GM12892 (cell line): ENCODE data around the gene SGSM1.

Experiments used
- POLR2A ChIP-seq: IDR thresholded peaks from 2 replicates; pipeline ENCODE4 v1.6.1; 2011; ENCODE audit warnings: low read depth, low read length, control low read depth
- POLR2AphosphoS5 ChIP-seq: IDR thresholded peaks from 2 replicates; pipeline ENCODE4 v1.6.1; 2011; ENCODE audit warnings: low read depth, low read length, control low read depth
- TAF1 ChIP-seq: IDR thresholded peaks from 2 replicates; pipeline ENCODE4 v1.6.1; 2011; ENCODE audit warnings: low read depth, mild to moderate bottlenecking, control low read depth, low read length, borderline replicate concordance

DNA sequence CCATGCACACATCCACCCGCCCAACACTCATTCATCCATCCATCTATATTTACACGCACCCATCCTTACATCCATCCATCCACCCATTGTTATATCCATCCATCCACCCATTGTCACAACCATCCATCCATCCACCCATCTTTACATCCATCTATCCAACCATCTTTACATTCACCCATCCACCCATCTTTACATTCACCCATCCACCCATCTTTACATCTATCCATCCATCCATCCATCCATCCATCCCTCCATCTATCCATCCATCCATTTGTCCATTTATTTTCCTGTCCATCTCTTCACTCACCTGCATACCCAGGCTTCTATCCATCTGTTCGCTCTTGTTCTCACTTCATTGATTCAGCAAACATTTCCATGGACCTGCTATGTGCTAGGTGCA, 49.8 kb downstream of the SGSM1 start:
- TF ChIP-seq POLR2A (no peak), TAF1 (no peak), POLR2AphosphoS5 (no peak)
